ENCODE results near the gene CCDC197.

DNA sequence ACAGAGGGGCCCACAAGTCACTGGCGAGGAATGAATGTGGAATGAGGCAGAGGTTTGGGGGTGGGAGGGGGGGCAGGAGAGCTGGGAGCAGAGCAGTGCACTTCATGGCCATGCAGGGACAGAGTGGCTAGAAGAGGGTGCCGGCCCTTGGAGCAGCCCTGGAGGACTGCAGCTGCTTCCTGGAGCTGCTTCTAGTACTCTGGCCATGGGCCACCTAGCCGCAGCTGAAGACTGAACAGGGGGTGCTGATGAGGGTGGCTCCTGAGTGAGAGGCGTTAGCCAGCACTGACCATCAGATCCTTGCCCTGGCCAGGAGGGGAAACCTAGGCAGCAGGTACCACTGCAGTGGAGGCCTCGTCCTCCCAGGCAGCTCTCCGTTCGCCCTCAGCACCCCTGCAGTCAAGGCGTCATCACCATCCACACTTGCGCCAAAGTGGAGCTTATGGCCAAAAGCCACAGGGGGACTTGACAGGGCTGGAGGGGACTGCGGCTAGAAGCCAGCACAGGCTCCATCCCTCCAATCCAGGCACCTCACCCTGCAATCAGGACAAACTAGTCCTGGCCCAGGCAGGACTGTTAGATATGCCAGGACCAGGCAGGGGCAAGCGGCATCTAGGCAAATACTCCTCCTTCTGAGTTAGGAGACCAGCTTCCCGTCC lies 45.5 kb downstream of the CCDC197 start:
- TF ChIP-seq SMC3 (IDR thresholded peaks at IDR 0.05; ENCODE audit: low read depth, low read length) (no peak), RAD21 (IDR thresholded peaks at IDR 0.05; ENCODE audit: low read length) (no peak), RCOR1 (IDR thresholded peaks at IDR 0.05; ENCODE audit: insufficient replicate concordance, low read length) (no peak), POLR2A (IDR thresholded peaks at IDR 0.05; ENCODE audit: low read depth, low read length) (no peak), BHLHE40 (IDR thresholded peaks at IDR 0.05; ENCODE audit: low read depth, low read length) (no peak), NFE2L2 (IDR thresholded peaks at IDR 0.05; ENCODE audit: low read depth, low read length) (no peak), FOS (IDR thresholded peaks at IDR 0.05; ENCODE audit: low read depth, low read length) (no peak), MAZ (IDR thresholded peaks at IDR 0.05; ENCODE audit: borderline replicate concordance, low read depth, low read length) (no peak), CEBPB (IDR thresholded peaks at IDR 0.05; ENCODE audit: low read depth, low read length) (no peak), MAFK (IDR thresholded peaks at IDR 0.05; ENCODE audit: low read depth, low read length) (no peak), RFX5 (IDR thresholded peaks at IDR 0.05; ENCODE audit: low read depth, low read length) (no peak)
- TF ChIP-seq, protein P1, sequence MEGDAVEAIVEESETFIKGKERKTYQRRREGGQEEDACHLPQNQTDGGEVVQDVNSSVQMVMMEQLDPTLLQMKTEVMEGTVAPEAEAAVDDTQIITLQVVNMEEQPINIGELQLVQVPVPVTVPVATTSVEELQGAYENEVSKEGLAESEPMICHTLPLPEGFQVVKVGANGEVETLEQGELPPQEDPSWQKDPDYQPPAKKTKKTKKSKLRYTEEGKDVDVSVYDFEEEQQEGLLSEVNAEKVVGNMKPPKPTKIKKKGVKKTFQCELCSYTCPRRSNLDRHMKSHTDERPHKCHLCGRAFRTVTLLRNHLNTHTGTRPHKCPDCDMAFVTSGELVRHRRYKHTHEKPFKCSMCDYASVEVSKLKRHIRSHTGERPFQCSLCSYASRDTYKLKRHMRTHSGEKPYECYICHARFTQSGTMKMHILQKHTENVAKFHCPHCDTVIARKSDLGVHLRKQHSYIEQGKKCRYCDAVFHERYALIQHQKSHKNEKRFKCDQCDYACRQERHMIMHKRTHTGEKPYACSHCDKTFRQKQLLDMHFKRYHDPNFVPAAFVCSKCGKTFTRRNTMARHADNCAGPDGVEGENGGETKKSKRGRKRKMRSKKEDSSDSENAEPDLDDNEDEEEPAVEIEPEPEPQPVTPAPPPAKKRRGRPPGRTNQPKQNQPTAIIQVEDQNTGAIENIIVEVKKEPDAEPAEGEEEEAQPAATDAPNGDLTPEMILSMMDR (conservative IDR thresholded peaks at IDR 0.05; ENCODE audit: low read depth, low read length) = no peak

All from IMR-90 (cell line).